DMS53 treated with DMSO at 0.1 percent for 48 hours (cell line): Measurements from ENCODE around the gene A1BG.
A peak's percentile ranks its signal among the peaks of the same experiment; 100 is the strongest.

Experiments used
- DNase-seq: peaks from one replicate; lab custom pipeline; 2025; ENCODE audit not compliant: unreplicated experiment; lab: John Stamatoyannopoulos, UW

Gene A1BG, protein sequence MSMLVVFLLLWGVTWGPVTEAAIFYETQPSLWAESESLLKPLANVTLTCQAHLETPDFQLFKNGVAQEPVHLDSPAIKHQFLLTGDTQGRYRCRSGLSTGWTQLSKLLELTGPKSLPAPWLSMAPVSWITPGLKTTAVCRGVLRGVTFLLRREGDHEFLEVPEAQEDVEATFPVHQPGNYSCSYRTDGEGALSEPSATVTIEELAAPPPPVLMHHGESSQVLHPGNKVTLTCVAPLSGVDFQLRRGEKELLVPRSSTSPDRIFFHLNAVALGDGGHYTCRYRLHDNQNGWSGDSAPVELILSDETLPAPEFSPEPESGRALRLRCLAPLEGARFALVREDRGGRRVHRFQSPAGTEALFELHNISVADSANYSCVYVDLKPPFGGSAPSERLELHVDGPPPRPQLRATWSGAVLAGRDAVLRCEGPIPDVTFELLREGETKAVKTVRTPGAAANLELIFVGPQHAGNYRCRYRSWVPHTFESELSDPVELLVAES

DNA sequence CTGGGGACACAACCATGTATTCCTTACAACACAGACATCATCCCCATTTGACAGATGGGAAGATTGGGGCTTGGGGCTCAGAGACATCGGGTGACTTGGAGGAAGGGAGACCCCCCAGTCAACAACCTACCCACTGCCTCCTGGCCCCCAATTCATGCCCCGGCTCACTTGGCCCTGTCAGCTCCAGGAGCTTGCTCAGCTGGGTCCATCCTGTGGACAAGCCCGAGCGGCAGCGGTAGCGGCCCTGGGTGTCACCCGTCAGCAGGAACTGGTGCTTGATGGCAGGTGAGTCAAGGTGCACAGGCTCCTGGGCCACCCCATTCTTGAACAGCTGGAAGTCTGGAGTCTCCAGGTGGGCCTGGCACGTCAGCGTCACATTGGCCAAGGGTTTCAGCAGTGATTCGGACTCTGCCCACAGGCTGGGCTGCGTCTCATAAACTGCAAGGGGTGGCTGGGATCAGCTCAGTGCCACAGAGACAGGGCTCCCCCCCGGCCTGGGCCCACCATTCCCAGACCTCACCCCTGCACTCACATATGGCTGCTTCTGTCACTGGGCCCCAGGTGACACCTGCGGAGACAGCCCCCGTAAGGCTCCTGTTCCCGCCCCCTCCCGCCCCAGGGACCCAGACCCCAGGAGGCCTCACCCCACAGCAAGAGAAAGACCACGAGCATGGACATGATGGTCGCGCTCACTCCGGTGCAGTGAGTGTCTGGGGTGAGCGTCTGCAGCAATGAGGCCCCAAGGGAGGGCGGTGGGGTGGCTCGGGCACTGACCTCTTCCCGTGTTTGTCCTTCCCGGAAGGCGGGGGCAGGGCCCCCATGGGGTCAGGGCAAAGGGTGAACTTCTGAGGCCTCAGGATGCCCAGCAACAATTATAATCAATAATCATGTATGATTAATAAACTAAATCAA lies at the start of gene A1BG:
Gene A1BG, minus strand, starts transcription at position 733 of the 912 bp plus-strand sequence. Its CDS starts 55 bp downstream, at position 678.
- no peak for DNase-seq

DNA sequence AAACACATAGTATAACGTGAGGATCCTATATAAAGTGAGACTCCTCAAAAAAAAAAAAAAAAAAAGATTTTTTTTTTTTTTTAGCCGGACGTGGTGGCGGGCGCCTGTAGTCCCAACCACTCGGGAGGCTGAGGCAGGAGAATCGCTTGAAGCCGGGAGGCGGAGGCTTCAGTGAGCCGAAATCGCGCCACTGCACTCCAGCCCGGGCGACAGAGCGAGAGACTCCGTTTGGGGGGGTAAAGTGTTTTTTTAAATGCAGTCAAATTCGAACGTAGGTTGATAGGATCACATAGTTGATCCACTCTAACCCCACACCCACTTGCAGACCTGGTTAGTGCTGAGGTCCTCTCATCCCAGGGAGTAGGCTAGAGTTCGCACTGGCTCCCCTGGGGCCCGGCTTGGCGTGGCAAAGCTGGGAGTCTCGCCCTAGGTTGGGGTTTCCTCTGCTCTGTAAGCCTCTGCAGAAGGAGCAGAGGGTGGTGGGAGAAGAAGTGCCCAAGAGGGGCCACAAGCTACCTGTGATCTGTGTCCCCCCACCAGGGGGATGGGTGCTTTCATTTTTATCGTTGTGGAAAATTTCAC lies 48.6 kb upstream of the A1BG start:
- DNase-seq, result no peak

DNA sequence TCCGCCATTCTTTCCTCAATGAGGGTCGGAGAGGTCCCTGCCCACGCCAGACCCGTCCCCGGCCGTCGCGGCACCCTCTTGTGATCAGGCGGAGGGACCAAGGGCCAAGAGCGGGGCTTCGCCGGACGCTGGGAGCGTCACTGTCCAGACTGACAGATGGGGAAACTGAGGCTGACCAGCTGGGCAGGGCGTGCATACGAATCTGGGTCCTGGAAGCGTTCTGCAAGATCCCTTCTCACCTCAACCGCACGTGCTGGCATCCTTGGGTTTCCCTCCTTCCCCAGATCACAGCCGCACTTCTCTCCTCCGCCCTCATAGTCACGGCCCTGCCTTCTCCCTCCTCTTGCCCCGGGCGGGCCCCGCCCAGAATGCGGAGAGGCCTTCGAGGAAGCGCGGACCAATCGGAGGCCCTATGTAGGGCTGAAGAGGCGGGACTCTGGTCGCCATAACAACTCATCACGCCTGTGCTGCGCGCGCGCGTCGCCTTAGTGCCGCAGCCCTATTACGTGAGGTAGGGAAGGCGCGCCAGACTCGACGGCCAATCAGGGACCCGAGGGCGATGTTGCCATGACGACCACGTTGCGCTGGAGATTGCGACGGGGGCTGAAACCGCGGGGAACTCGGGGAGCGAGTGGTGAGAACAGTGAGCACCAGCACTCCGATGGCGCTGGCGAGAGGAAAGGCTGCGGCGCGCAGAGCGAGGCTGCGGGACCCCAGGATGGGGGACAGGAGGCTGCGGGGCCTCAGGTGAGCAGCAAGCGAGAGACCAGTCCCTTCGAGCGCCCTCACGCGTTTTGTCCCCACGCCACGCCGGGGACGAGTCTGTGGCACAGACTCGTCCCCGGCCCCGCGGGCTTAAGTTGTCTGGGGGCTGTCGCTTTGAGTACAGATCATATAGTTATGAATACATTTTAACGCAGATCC lies 47.9 kb upstream of the A1BG start:
- DNase-seq, result peak; percentile 98

DNA sequence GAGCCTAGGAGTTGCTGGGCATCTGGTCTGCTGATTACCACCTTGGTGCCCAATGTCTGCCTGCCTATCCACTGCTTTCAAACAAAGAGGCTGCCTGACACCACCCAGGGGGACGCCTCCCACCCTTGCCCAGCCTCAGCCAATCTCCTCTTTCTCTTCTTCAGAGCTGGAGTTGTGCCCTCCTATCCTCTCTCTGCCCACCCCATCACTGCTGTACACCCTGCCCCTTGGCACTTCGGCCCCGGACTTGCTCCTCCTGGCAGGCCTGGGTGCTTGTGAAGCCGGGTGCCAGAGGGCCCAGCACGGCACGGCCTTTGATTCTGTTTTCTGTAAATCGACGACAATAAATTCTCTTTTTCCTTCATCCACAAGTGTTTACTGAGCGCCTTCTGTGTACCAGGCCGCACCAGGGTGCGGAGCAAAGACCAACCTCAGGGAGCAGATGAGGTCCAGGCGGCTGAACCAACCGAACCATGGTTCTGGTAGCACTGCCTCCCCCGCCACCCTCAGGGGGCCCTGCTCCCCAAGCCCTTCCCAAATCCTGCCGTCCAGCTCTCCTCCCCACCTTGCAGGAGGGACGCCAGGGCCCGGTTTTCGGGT lies 47.1 kb upstream of the A1BG start:
- DNase-seq, result no peak

DNA sequence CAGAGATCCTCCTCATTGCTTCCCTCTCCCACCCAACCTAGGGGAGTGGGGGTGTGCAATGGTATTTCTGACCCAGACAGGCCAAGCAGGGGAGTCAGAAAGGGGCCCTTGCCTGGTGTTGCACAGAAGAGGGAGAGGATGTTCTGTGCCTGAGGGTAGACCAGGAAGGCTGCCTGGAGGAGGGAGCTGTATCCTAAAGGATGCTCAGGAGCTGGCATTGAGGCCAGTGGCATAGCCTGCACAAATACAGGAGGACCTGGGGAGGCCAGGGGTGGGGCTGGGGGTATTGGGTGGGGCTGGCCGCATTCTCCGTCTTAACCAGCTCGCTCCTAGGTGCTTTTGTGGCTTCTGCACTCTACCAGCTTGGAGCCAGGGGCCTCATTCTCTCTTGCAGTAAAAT lies 46.6 kb upstream of the A1BG start:
- DNase-seq, result no peak

DNA sequence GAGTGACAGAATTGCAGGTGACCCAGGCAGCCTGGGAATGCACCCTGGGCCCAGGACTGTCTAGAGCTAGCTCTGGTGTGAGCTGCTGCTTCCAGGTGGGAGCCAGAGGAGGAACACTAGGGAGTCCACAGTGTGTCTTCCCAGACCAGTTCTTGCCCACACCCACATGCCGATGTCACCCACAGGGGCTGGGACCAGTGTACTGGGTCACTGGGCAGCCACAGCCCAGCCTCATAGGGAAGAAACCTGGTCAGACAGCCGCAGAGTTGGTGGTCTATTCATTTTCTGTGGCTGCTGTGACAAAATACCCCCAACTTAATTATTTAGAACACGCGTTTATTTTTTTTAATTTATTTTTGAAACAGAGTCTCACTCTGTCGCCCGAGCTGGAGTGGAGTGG lies 45.3 kb upstream of the A1BG start:
- DNase-seq, result no peak

DNA sequence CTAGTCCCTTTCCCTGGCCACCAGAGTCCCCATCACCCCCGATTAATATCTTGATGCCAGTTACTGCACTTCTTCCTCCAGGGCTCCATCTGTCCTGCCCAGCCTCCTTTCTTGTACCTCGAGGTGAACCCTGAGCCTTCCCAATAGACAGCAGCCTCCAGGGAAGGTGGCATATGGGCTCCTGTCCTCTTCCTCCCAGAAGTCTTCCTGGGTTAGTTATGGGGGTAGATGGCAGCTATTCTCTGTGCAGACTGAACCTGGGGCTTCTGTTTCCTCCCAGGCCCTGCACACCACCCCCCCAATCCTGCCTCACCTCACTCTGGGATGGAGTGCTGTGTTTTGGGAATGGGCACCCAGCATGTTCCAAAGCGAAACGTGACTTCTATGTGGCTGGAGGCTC lies 44.8 kb upstream of the A1BG start:
- no peak for DNase-seq

DNA sequence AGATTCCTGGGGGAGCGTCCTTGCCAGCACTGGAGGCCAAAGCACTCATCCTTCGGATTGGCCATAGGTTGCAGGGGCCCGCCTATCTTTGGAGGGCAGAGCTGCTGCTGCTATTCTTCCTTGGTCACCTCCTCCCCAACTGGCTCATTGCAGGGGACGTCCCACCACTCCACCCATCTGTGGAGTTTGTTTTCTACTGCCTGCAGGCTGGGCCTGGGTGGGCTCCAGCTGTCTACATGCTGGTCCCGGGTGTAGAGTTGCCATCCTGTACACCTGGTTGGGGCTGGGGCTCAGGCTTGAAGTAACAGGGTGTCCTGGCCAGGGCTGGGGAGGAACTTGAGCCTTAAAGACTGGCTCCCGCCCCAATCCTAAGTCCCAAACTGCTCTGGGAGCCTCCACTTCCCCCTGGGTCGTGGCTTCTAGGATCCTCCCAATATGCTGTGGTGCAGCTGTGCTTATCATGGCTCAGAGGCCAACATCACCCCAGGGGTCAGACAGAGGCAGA lies 44.3 kb upstream of the A1BG start:
- no peak for DNase-seq

DNA sequence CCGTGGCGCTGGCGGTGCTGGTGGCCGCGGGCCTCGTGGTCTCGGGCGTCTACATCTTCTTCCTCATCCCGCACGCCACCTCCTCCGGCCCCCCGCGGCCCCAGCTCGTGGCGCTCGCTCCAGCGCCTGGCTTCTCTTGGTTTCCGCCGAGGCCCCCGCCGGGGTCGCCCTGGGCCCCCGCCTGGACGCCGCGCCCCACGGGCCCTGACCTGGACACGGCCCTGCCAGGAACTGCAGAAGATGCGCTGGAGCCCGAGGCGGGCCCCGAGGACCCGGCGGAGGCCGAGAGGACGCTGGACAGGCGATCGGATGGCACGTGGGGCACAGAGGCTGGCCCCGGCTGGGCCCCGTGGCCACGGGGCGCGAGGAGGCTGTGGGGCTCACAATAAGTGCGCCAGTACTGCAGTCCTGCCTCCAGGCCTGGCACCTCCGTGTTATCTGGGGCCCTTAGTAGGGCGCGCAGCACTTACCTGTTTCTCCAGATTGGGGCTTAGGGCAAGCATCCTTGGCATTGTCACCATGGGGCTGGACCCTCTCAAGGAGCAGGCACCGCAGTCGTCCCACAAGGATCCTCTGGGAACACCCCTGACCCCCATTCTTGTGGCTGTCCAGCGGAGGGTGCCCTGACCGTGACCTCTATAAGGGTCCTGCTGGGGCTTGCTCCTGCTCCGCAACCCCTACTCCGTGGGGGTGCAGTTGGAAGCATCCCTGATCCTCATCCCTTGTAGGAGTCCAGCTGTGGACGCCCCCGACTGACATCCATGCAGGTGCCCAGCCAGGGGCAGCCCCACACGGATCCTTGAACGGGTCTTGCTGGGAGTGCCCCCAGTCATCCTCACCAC lies 43.6 kb upstream of the A1BG start:
- no peak for DNase-seq

DNA sequence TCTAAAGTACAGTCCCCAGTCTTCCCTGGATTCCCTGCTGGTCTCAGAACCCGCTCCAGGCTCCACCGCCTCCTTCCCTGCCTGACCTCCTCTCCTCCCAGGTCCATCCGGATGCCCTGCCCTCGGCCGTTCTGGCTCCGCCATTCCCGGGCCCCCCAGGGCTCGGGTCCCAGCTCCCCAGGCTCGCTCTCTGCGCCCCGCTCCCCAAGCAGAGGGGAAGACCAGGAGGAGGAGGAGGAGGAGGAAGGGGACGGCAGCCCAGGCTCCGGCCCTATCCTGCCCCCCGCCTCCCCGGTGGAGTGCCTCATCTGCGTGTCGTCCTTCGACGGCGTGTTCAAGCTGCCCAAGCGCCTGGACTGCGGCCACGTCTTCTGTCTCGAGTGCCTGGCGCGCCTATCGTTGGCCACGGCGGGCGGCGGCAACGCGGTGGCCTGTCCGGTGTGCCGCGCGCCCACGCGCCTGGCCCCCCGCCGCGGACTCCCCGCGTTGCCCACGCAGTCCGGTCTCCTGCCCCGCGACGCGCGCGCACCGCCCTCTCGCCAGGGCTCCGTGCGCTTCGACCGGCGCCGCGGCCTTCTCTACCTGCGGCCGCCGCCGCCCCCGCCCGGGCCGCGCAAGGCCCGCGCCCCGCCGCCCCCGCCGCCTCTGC lies 42.8 kb upstream of the A1BG start:
- DNase-seq, result no peak

DNA sequence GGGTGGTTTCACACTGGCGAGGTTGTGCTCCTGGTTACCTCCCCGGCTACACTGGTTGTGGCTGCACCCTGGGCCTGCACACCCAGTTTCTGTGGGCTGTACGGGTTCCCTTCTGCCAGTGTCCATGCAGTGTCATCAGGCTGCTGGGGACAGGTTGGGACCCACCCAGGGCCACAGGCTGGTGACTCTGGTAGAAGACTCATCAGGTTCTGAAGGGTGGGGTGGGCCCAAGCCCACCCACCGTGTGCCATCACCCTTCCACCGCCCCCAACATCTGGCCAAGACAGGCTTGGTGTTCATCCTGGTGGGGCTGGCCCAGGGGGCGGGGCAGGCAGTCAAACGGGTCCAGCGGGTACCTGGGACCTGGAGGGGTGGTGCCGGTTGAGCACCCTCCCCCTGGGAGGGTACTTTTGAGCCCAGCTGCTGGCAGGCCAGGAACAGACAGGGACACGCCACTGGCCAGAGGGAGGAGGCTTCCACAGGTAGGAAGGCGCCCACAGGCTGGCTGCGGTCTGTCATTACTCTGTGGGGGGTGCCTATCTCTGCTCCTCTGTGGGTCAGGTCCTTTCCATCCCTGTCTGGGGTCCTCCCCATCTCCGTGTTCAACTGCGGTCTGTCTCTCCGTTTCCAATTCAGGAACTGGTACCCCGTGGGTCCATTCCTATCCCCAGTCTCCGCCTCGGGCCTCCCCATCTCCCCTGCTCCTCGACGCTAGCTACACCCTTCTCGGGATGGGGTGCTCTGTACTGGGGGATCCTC lies 42.1 kb upstream of the A1BG start, which contains the start of gene RNF225:
Gene RNF225, plus strand, starts transcription at position 437 of the 759 bp plus-strand sequence. CDS start 434 bp downstream, outside the sequence.
- peak; percentile 73 for DNase-seq

DNA sequence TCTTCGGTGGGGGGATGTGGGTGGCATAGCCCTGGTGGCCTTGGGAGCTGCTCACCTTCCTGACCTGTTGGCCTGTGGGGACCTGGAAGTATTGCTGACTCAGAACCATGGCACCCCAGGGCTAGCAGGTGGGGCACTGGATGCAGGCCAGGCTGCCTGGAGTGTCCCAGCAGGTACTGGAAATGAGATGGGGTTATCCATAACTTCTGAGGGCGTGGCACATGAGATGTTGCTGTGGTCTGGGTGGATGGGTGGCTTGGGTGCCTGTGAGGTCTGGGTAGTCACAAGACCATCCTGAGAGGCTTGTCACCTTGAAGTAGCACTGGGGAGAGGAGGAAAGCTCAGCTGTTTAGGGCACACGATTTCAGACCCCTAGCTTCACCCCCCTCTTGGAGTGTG lies 41.5 kb upstream of the A1BG start:
- no peak for DNase-seq

DNA sequence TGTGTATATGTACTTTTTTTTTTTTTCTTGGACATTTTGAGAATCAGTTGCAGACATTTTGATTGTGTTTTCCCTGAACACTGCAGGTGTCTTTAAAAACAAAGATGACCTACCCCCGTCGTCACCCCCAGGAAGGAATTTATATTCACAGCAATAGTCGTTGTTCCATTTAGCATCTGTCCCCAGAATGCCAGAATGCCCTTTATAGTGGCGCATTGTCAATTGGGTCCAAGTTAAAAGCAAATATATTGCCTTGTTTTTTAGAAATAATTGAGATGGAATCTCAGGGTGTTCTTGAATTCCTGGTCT lies 40.4 kb upstream of the A1BG start:
- no peak for DNase-seq

DNA sequence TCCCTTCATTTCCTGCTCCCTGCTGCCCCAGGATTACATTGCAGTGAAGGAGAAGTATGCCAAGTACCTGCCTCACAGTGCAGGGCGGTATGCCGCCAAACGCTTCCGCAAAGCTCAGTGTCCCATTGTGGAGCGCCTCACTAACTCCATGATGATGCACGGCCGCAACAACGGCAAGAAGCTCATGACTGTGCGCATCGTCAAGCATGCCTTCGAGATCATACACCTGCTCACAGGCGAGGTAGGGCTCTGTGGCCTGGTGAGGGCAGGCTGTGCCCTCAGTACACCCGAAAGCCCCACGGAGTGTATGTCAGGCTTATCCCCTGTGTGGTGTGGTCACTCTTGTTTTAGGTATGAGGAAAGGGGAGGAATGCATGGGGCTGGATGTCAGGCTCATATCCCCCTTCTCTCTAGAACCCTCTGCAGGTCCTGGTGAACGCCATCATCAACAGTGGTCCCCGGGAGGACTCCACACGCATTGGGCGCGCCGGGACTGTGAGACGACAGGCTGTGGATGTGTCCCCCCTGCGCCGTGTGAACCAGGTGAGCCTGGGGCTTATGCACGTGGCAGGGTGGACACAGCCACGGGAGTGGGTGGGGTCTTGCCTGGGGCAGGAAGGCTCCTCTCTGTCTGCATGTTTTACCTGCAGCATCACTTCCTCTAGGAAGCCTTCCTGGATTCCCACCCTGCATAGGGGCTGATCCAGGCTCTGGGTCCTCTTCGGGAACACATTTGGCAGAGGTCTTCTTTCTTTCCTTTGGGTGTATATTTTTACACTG lies 39.8 kb upstream of the A1BG start:
- no peak for DNase-seq

DNA sequence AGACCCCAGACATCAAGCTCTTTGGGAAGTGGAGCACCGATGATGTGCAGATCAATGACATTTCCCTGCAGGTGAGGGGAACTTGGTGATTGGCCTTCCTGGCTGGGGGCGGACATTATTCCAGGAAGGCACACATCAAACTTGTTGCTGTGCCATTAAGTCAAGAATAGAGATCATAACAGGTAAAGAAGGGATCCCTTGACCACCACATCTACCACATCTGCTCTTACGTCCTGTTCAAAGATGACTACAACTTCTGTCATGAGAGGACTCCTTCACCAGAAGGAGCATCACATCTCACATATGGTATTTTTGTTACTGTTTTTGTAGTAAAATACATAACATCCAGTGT lies 34.9 kb upstream of the A1BG start:
- no peak for DNase-seq

DNA sequence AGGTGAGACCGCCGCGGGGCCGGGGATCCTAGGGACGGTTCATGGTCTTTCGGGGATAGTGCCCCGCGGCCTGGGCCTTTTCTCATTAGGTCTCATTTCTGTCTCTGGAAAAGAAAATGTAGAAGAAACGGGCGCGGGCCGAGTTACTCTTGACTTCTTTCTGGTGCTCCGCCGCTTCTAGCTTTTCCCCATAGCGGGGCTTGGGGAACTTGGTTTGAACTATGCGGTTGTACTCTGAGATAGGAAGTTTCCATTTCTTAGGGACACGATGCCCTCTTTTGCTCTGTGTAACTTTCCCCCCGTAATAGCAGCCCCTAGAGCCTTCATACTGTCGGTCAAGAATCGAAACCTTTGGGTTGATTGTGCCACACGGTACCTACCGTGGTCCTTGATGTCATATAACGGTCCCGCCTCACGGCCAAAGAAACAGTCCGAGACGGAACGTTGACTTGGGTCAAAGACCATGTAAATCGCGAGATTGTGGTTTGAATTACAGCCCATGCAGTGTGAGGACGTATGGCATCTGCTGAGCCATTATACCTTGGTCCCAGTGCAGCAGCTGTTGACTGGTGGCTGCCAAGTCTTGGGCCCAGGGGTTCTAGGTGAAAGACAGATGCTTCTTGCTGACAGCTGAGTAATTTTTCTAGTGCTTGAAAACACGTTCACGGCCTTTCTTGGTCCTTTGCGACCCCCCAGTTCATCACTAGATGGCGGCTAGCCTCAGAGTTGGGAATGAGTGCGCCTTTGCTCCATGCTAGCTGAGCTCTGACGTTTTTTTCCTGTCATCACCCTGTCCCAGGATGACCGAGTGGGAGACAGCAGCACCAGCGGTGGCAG lies 34.3 kb upstream of the A1BG start:
- DNase-seq, result no peak
